Panc1 (cell line): ENCODE data around the gene PGPEP1. TPM values are rescaled to one million over a fixed set of nuclear protein-coding genes. Genes with fewer than 3 reads are reported as not detected.

Source experiments
- ATAC-seq: fragments of 200-7000 bp; cut with Tn5 transposase; 2 replicates; pipeline ENCODE4 v1.9.1; 2020; ENCODE audit warnings: mild to moderate bottlenecking, moderate library complexity
- Bru-seq: library from RNA; stranded (reverse); fragments of 400-500 nt; gene quantifications from one replicate; lab custom pipeline; 2021; lab: Mats Ljungman, UMichigan
- BruChase-seq, 2 experiments: library from RNA; stranded (reverse); fragments of 400-500 nt; gene quantifications; one replicate each; lab custom pipeline; 2021; lab: Mats Ljungman, UMichigan
- BruUV-seq: library from RNA; stranded (reverse); fragments of 400-500 nt; replicated peaks from 2 replicates; lab custom pipeline; 2021; lab: Mats Ljungman, UMichigan
- CTCF ChIA-PET: fragments of 300-600 bp; sonication (Branson Sonifier 250); formaldehyde crosslinking; loops from one replicate; lab custom pipeline; 2022; ENCODE audit warnings: antibody characterized with exemption; lab: Charles Lee
- POLR2A ChIA-PET: fragments of 300-600 bp; sonication (Branson Sonifier 250); formaldehyde crosslinking; loops from one replicate; lab custom pipeline; 2022; ENCODE audit warnings: antibody characterized with exemption; lab: Charles Lee
- DNase-seq: peaks from one replicate; pipeline ENCODE4 v3.0.0-alpha.2; 2010; ENCODE audit warnings: low read depth, low spot score
- H3K27ac ChIP-seq: 2 replicates; pipeline ENCODE4 v1.5.1; 2011; ENCODE audit warnings: mild to moderate bottlenecking, low read length, inconsistent platforms
- H3K27me3 ChIP-seq: fragments of 200-500 bp; sonication (Bioruptor generic); 2 replicates; pipeline ENCODE4 v1.6.0; 2014; ENCODE audit warnings: low read length, inconsistent platforms; ENCODE audit not compliant: control insufficient read depth, insufficient read depth
- H3K36me3 ChIP-seq: fragments of 200-500 bp; sonication (Bioruptor generic); 2 replicates; pipeline ENCODE4 v1.5.1; 2014; ENCODE audit warnings: inconsistent platforms, mild to moderate bottlenecking, low read length, moderate library complexity; ENCODE audit not compliant: control insufficient read depth, insufficient read depth
- H3K4me1 ChIP-seq: 2 replicates; pipeline ENCODE4 v1.5.1; 2011; ENCODE audit warnings: inconsistent platforms, mild to moderate bottlenecking, low read length, moderate library complexity; ENCODE audit not compliant: control insufficient read depth, insufficient read depth
- H3K4me3 ChIP-seq, 2 experiments: 2 replicates each; pipeline ENCODE4 v1.5.1; 2011 to 2012; ENCODE audit warnings: low read depth in 2 of 2, low read length in 2 of 2, mild to moderate bottlenecking in 2 of 2, inconsistent platforms in 1 of 2, moderate library complexity in 1 of 2
- H3K9me3 ChIP-seq: fragments of 200-500 bp; sonication (Bioruptor generic); 2 replicates; pipeline ENCODE4 v1.5.1; 2014; ENCODE audit warnings: low read depth, mild to moderate bottlenecking, inconsistent platforms, low read length, moderate library complexity; ENCODE audit not compliant: control insufficient read depth, insufficient read depth
- CTCF ChIP-seq: fragments of 450-650 bp; IDR thresholded peaks from 2 replicates; pipeline ENCODE4 v1.5.1; 2017; ENCODE audit warnings: mild to moderate bottlenecking
- POLR2AphosphoS5 ChIP-seq: IDR thresholded peaks from 2 replicates; pipeline ENCODE4 v1.6.1; 2012; ENCODE audit warnings: mild to moderate bottlenecking, low read depth, low read length, moderate library complexity
- REST ChIP-seq, 2 experiments: IDR thresholded peaks; 2 replicates each; pipeline ENCODE4 v1.6.1; 2011 to 2012; ENCODE audit warnings: low read depth in 2 of 2, control low read depth in 1 of 2, low read length in 1 of 2, mild to moderate bottlenecking in 1 of 2, moderate library complexity in 1 of 2; ENCODE audit not compliant: insufficient read depth in 1 of 2
- SIN3A ChIP-seq: IDR thresholded peaks from 2 replicates; pipeline ENCODE4 v1.6.1; 2012; ENCODE audit warnings: low read depth, mild to moderate bottlenecking, low read length, moderate library complexity, borderline replicate concordance; ENCODE audit not compliant: insufficient read depth
- TCF7L2 ChIP-seq: IDR thresholded peaks from 2 replicates; pipeline ENCODE4 v1.6.1; 2011; ENCODE audit warnings: mild to moderate bottlenecking, low read depth, low read length, inconsistent platforms
- in situ Hi-C: cut with HindIII; loops from 2 replicates; pipeline ENCODE4 v1.10.0; 2016; ENCODE audit warnings: low sequenced_read_pairs, low pct_unique_long_range_greater_than_20kb
- intact Hi-C: fragments of 100-400 bp; cut with micrococcal nuclease; formaldehyde crosslinking; loops from one replicate; pipeline ENCODE4 v1.10.0; 2022; ENCODE audit not compliant: unreplicated experiment
- long read RNA-seq: library from polyadenylated mRNA; unstranded; transcript quantifications from one replicate; pipeline ENCODE4 v2.0.0, GENCODE V29; 2021; ENCODE audit not compliant: unreplicated experiment
- polyA plus RNA-seq: library from polyadenylated mRNA; unstranded; fragments of >200 nt; gene quantifications from one replicate; pipeline ENCODE4 v1.2.1, GENCODE V29; 2012; ENCODE audit warnings: missing spikeins; ENCODE audit not compliant: insufficient read length
- total RNA-seq: library from RNA; stranded (reverse); gene quantifications from one replicate; pipeline ENCODE4 v1.2.1, GENCODE V29; 2021; ENCODE audit not compliant: unreplicated experiment

Gene PGPEP1
- 36.3 TPM for total RNA-seq
- 24.0 TPM for polyA plus RNA-seq
- Bru-seq, nascent RNA = percentile 63 among the genes with signal in this experiment
- BruChase-seq, experiment 1, labeled RNA remaining after a 2-hour chase = percentile 73 among the genes with signal in this experiment
- BruChase-seq, experiment 2, labeled RNA remaining after a 6-hour chase = percentile 79 among the genes with signal in this experiment
- long read RNA-seq, full-length matches to known transcripts = 2 of 10 reads
- long read RNA-seq, partial matches to known transcripts = 0 of 10 reads
- long read RNA-seq, other reads (novel, unspliced or antisense) = 8 of 10 reads

- POLR2A ChIA-PET = no interaction called here
- no peaks in the 10 kb centered on the region; the same call in 1 of the 2 replicates for H3K36me3 ChIP-seq
- no TSS peak for BruUV-seq
- no peak; the same call in 1 of the 2 replicates for TF ChIP-seq POLR2AphosphoS5
- TF ChIP-seq REST (IDR thresholded peaks at IDR 0.05; ENCODE audit: insufficient read depth in 1 of 2, low read depth in 2 of 2, low read length in 1 of 2) = no peak
- TF ChIP-seq CTCF = no peak
- TF ChIP-seq TCF7L2 = no peak
- TF ChIP-seq SIN3A = peak; percentile 37; the same call in 1 of the 2 replicates
- H3K9me3 ChIP-seq = no peaks in the 10 kb centered on the region
- H3K27me3 ChIP-seq = no peaks in the 10 kb centered on the region
- intact Hi-C loops (no loop called here), in situ Hi-C loops (no loop called here)
- peaks cover 9% of the 10 kb centered on the region; the same call in 1 of the 2 replicates for H3K4me1 ChIP-seq
- H3K27ac ChIP-seq = peak within 1 kb of the TSS; percentile 61
- CTCF ChIA-PET = interaction anchor here (1.1 kb wide), 1 partner anchor 75 kb away, joined by 3 read pairs; no protein-coding TSS in a partner anchor
- ATAC-seq (peak; percentile 86), DNase-seq (no peak)
- peak within 1 kb of the TSS; percentile 63 to 75 for H3K4me3 ChIP-seq
Observed at GRCh38 chr19:18340190-18340989, at the start of gene PGPEP1. PGPEP1 (plus strand) TSS chr19:18340598; CDS start chr19:18340682, 84 bp downstream.

GRCh38 chr19:18291019-18291524 is 49.3 kb upstream of the PGPEP1 start:
- in situ Hi-C loops = no loop called here
- DNase-seq (no peak), ATAC-seq (no peak)
- peaks cover 23% of the 10 kb centered on the region for H3K4me1 ChIP-seq
- H3K9me3 ChIP-seq = no peaks in the 10 kb centered on the region
- ChIA-PET CTCF (no interaction called here), POLR2A (interaction anchor here (2.7 kb wide), 1 partner anchor 10 kb away, joined by 22 read pairs; the partner anchor contains the start of gene JUND)
- peak overlapping the region; percentile 90 for H3K27ac ChIP-seq
- BruUV-seq = no TSS peak
- no peak for TF ChIP-seq TCF7L2
- TF ChIP-seq CTCF = no peak
- TF ChIP-seq POLR2AphosphoS5 = no peak
- no peak for TF ChIP-seq REST (IDR thresholded peaks at IDR 0.05; ENCODE audit: insufficient read depth in 1 of 2, low read depth in 2 of 2, low read length in 1 of 2)
- TF ChIP-seq SIN3A = no peak
- peak overlapping the region; percentile 43 to 68 for H3K4me3 ChIP-seq
- H3K36me3 ChIP-seq = no peaks in the 10 kb centered on the region
- intact Hi-C loops = no loop called here
- H3K27me3 ChIP-seq = no peaks in the 10 kb centered on the region
